Measurements from ENCODE around the gene MACROD1. TPM values are rescaled to one million over a fixed set of nuclear protein-coding genes. Genes with fewer than 3 reads are reported as not detected.

The MACROD1 gene
- total and polyA plus RNA-seq, 10 of the 15 experiments (the other 5 are each of a cell fraction or from before 2014, with no cell fraction given), result 1.2 to 22.7 (median 11.3) TPM; not detected in 1

DNA sequence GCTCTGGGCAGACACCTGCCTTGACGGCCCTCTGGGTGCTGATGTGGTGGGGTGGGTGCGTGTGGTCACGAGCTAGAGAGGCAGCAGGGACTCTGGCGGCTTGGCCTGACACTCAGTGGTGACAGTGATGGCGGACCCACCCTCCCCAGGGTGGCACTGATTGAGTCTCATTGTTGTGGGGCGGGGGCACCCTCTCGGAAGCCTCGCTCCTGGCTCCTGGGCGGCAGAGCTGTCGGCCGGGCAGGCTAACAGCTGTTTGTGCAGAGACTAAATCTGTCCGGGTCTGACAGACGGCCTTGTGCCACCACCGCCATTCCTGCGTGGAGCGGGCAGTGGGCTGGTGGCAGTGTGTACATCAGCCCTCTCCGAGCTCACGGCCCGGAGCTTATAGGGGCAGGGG is 114.6 kb downstream of the MACROD1 start:
- DNase-seq (ENCODE audit: low read depth, low spot score) (no peak), ATAC-seq (no peak), FAIRE-seq (no peak)
- Histone ChIP-seq H3K27me3 (replicated peaks in 1 of 2; ENCODE audit: control insufficient read depth in 2 of 2, insufficient read depth in 2 of 2, low read length in 1 of 2) (no peaks in the 10 kb centered on the region), H3K79me2 (ENCODE audit: control insufficient read depth, insufficient read depth, low read length) (no peaks in the 10 kb centered on the region), H4K20me1 (ENCODE audit: control insufficient read depth, insufficient read depth) (no peaks in the 10 kb centered on the region), H3K27ac (ENCODE audit: control insufficient read depth, insufficient read depth) (no peak overlapping the region), H3K4me3 (no peak overlapping the region), H2AFZ (ENCODE audit: control insufficient read depth, low read depth, low read length) (no peak overlapping the region), H3K36me3 (ENCODE audit: control insufficient read depth in 2 of 2, insufficient read depth in 2 of 2, low read length in 1 of 2) (no peaks in the 10 kb centered on the region), H3K4me2 (ENCODE audit: control insufficient read depth, insufficient read depth) (no peak overlapping the region), H3K4me1 (ENCODE audit: control insufficient read depth, insufficient read depth, low read length) (no peaks in the 10 kb centered on the region), H3K9ac (ENCODE audit: control insufficient read depth, insufficient read depth, low read length) (no peak overlapping the region), H3K9me3 (replicated peaks; ENCODE audit: control insufficient read depth, insufficient read depth, low read length) (no peaks in the 10 kb centered on the region)
- in situ Hi-C loops (cut with MboI) (no loop called here), intact Hi-C loops (cut with micrococcal nuclease; ENCODE audit: unreplicated experiment) (no loop called here)
- BruUV-seq (replicated peaks), result no TSS peak
- ChIA-PET RAD21 (ENCODE audit: unreplicated experiment) (no interaction called here), SMC1A (ENCODE audit: uncharacterized antibody, unreplicated experiment) (no interaction called here), CTCF (no interaction called here), POLR2A (no interaction called here)
- TF ChIP-seq NFXL1 (IDR thresholded peaks at IDR 0.05; ENCODE audit: borderline replicate concordance) (no peak), CBX5 (IDR thresholded peaks at IDR 0.05; ENCODE audit: low read depth) (no peak), NBN (IDR thresholded peaks at IDR 0.05) (no peak), RAD21 (IDR thresholded peaks at IDR 0.05; ENCODE audit: insufficient read depth, low read depth, low read length) (no peak), CHD4 (IDR thresholded peaks at IDR 0.05) (no peak), HDGF (IDR thresholded peaks at IDR 0.05) (no peak), CHD1 (IDR thresholded peaks at IDR 0.05; ENCODE audit: low read depth, low read length) (no peak), SRF (IDR thresholded peaks at IDR 0.05; ENCODE audit: low read depth in 2 of 2, low read length in 2 of 2) (no peak), RELA (IDR thresholded peaks at IDR 0.05; ENCODE audit: borderline replicate concordance, partially characterized antibody) (no peak), SIN3A (IDR thresholded peaks at IDR 0.05; ENCODE audit: low read depth, low read length) (no peak), BHLHE40 (IDR thresholded peaks at IDR 0.05; ENCODE audit: borderline replicate concordance in 1 of 2, low read depth in 2 of 2, low read length in 1 of 2) (no peak), TCF7 (IDR thresholded peaks at IDR 0.05; ENCODE audit: borderline replicate concordance) (no peak), IKZF2 (IDR thresholded peaks at IDR 0.05) (no peak), TCF12 (IDR thresholded peaks at IDR 0.05; ENCODE audit: low read depth, low read length) (no peak), RCOR1 (conservative IDR thresholded peaks at IDR 0.05; ENCODE audit: low read depth, low read length) (no peak), POLR2A (IDR thresholded peaks at IDR 0.05; ENCODE audit: low read depth, low read length) (no peak), SP1 (IDR thresholded peaks at IDR 0.05; ENCODE audit: low read depth, low read length) (no peak), STAT1 (conservative IDR thresholded peaks at IDR 0.05) (no peak), SREBF2 (IDR thresholded peaks at IDR 0.05; ENCODE audit: low read length) (no peak)
- WGBS (ENCODE audit: insufficient coverage, insufficient replicate concordance, low lambda C conversion rate, missing lambda C conversion rate), result 56% methylated on average over 19 of the region's 19 CpGs

All from GM12878 (cell line).